Measurements from ENCODE around the gene DTWD2. TPM values are rescaled to one million over a fixed set of nuclear protein-coding genes. Genes with fewer than 3 reads are reported as not detected.

DTWD2 gene, protein sequence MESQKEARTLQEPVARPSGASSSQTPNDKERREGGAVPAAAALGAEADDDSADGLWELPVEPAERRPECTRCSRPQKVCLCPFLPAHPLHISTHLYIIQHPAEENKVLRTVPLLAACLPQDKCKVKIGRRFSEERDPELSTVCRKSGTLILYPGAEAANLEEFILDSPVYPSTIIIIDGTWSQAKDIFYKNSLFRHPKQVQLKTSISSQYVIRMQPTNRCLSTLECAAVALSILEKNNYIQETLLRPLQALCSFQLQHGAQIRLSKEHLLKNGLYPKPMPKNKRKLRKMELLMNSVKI
- 10 to 100 TPM in 1 of 4 donors, 1 to 10 TPM in 3; 7.1 to 10.5 (median 9.1) TPM for total RNA-seq

DNA sequence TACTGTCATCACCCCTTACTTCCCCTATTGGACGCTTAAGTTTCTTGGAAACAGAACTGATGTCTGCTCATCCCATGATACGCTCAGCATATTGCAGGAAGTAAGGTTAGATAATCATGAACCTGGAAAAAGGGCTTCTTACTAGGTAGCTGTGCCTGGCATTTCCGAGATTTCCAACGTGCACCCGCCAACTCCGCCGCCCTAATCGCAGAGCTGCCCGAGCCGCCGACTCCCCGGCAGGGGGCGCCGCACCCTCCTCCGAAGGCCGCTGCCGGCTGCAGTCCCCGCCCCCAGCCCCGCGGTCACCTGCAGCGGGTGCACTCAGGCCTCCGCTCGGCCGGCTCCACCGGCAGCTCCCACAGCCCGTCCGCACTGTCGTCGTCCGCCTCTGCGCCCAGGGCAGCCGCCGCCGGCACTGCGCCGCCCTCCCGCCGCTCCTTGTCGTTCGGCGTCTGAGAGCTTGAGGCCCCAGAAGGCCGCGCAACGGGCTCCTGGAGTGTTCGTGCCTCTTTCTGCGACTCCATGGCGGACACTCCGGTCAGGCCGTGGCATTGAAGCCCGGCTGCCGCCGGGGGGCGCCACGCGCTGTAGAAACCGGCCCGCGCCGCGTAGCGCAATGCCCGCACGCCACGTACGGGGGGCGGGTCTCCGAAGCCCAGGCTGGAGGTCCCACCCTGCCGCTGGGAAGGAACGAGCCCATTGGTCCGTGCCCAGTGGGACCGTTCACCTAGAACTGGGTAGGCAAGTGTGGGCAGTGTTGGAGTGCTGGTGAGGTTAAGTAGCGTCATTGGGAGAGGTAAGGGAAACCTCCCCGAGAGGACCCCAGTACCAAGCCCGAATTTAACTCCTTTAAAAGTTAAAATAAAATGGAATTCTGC, at the start of gene DTWD2:
Gene DTWD2, minus strand, starts transcription at position 560 of the 878 bp plus-strand sequence. Its CDS starts 36 bp downstream, at position 524.
- TF ChIP-seq POLR2AphosphoS5 (IDR thresholded peaks at IDR 0.05) (peak in 1 of 2 donors; percentile 65), EP300 (IDR thresholded peaks at IDR 0.05) (no peak)
- TF ChIP-seq, protein P1, sequence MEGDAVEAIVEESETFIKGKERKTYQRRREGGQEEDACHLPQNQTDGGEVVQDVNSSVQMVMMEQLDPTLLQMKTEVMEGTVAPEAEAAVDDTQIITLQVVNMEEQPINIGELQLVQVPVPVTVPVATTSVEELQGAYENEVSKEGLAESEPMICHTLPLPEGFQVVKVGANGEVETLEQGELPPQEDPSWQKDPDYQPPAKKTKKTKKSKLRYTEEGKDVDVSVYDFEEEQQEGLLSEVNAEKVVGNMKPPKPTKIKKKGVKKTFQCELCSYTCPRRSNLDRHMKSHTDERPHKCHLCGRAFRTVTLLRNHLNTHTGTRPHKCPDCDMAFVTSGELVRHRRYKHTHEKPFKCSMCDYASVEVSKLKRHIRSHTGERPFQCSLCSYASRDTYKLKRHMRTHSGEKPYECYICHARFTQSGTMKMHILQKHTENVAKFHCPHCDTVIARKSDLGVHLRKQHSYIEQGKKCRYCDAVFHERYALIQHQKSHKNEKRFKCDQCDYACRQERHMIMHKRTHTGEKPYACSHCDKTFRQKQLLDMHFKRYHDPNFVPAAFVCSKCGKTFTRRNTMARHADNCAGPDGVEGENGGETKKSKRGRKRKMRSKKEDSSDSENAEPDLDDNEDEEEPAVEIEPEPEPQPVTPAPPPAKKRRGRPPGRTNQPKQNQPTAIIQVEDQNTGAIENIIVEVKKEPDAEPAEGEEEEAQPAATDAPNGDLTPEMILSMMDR (IDR thresholded peaks at IDR 0.05) = peak; percentile 72 to 90 (median 75)
- Histone ChIP-seq H3K9me3 (no peaks in the 10 kb centered on the region), H3K4me3 (peak within 1 kb of the TSS; percentile 71 to 98 (median 79)), H3K36me3 (no peaks in the 10 kb centered on the region), H3K4me1 (peaks cover 0 to 19% (median 19%) of the 10 kb centered on the region in 4 donors), H3K27me3 (no peaks in the 10 kb centered on the region), H3K27ac (replicated peaks in 1 of 4) (peak within 1 kb of the TSS; percentile 87 to 97 (median 94))
- peak; percentile 97 for DNase-seq (ENCODE audit: extremely low spot score)
- WGBS = under 1% methylated on average over 13 of the region's 74 CpGs
- intact Hi-C loops (cut with DNase I) = loop anchor here (2.0 to 10.0 kb wide), 4 partner anchors 83 to 424 kb away; partner anchors contain the start of gene DMXL1

DNA sequence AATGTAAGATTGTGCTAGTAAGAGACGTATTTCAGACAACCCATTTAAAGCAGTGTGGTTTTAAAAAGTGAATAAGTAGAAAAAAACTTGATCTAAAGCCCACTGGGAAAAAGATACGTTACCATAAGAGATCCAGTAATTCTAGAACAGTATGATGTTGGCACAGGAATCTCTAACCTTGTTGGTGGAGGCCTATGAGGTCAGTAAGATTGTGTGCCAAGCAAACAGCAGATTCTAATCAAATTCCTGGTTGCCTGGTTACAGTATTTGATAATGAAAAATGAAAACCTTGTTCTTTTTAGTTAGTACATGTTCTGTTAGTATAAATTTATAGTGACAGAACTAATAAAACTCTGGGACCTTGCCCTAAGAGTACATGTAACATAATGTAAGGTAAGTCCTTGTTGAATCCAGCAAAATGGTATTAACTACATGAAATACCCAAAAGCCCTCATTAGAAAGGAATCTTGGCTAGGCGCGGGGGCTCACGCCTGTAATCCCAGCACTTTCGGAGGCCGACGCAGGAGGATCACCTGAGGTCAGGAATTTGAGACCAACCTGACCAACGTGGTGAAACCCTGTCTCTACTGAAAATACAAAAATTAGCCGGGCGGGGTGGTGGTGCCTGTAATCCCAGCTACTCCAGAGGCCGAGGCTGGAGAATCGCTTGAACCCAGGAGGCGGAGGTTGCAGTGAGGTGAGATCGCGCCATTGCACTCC, 49.3 kb upstream of the DTWD2 start:
- Histone ChIP-seq H3K36me3 (no peaks in the 10 kb centered on the region), H3K4me3 (no peak overlapping the region), H3K4me1 (no peaks in the 10 kb centered on the region), H3K27ac (replicated peaks in 1 of 4) (no peak overlapping the region), H3K9me3 (no peaks in the 10 kb centered on the region), H3K27me3 (no peaks in the 10 kb centered on the region)
- WGBS = 93% methylated on average over 16 of the region's 16 CpGs
- DNase-seq (ENCODE audit: extremely low spot score) = no peak
- intact Hi-C loops (cut with DNase I) = no loop called here
- TF ChIP-seq, protein P1 (IDR thresholded peaks at IDR 0.05) = no peak
- TF ChIP-seq POLR2A (IDR thresholded peaks at IDR 0.05; ENCODE audit: low read depth) = no peak
- TF ChIP-seq POLR2AphosphoS5 (IDR thresholded peaks at IDR 0.05) = no peak
- no peak for TF ChIP-seq EP300 (IDR thresholded peaks at IDR 0.05)

DNA sequence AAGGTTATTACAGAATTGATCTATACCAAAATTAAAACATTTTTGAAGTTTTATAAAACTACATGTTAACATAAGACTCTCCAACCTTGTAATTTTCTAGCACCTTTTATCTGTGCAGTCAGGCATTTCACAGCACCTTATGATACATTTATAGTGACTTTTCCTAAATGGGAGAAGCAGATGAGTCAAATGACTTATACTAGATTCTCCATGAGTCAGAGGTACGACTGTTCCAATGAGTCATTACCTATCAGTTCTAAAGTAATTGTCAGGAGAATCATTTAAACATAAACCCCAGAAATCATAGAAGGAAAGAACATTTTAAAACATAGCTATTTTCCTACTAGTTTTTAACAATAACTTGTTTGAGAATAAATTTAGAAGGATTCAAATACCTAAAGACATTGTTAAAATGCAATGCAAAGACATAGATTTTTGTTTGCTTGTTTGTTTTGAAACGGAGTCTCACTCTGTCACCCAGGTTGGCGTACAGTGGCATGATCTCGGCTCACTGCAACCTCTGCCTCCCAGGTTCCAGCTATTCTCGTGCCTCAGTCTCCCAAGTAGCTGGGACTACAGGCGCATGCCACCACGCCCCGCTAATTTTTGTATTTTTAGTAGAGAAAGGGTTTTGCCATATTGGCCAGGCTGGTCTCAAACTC, 47.9 kb upstream of the DTWD2 start:
- H3K36me3 ChIP-seq = no peaks in the 10 kb centered on the region
- intact Hi-C loops (cut with DNase I) = no loop called here
- DNase-seq (ENCODE audit: extremely low spot score) = no peak
- WGBS = 80% methylated on average over 8 of the region's 8 CpGs
- no peaks in the 10 kb centered on the region for H3K4me1 ChIP-seq
- no peak overlapping the region for H3K27ac ChIP-seq (replicated peaks in 1 of 4)
- no peak overlapping the region for H3K4me3 ChIP-seq
- no peak for TF ChIP-seq POLR2AphosphoS5 (IDR thresholded peaks at IDR 0.05)
- TF ChIP-seq, protein P1 (IDR thresholded peaks at IDR 0.05) = no peak
- no peak for TF ChIP-seq EP300 (IDR thresholded peaks at IDR 0.05)
- no peak for TF ChIP-seq POLR2A (IDR thresholded peaks at IDR 0.05; ENCODE audit: low read depth)
- no peaks in the 10 kb centered on the region for H3K27me3 ChIP-seq
- H3K9me3 ChIP-seq = no peaks in the 10 kb centered on the region

DNA sequence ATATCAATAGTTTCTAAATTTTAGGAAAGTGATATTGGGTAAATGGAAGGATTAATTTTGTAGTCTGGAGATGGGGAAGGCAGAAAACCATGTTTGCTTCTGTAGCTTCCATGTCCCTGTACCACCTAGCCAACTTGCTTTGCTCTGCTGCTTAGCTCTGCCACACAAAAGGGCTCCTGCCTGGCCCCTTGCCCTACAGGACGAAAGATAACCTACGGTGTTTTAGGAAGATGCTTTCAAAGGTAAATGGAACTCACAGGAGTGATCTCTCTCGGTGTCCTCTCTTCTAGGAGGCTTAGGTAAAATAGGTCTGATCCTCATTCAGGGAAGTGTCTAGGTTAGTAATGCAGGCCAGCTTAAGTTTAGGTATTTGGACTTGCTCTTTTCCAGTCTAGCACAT, 44.8 kb upstream of the DTWD2 start:
- H3K9me3 ChIP-seq = no peaks in the 10 kb centered on the region
- H3K4me3 ChIP-seq = no peak overlapping the region
- 94% methylated on average over 3 of the region's 3 CpGs for WGBS
- TF ChIP-seq POLR2AphosphoS5 (IDR thresholded peaks at IDR 0.05) (no peak), POLR2A (IDR thresholded peaks at IDR 0.05; ENCODE audit: low read depth) (no peak), EP300 (IDR thresholded peaks at IDR 0.05) (no peak)
- TF ChIP-seq, protein P1 (IDR thresholded peaks at IDR 0.05) = no peak
- intact Hi-C loops (cut with DNase I) = no loop called here
- no peaks in the 10 kb centered on the region for H3K4me1 ChIP-seq
- DNase-seq (ENCODE audit: extremely low spot score) = no peak
- no peaks in the 10 kb centered on the region for H3K27me3 ChIP-seq
- no peak overlapping the region for H3K27ac ChIP-seq (replicated peaks in 1 of 4)
- H3K36me3 ChIP-seq = no peaks in the 10 kb centered on the region

Measured in esophagus muscularis mucosa (tissue), 4 donors.